Neural cell (in vitro differentiated cells): Measurements from ENCODE around the gene TNNT3. TPM values are rescaled to one million over a fixed set of nuclear protein-coding genes. Genes with fewer than 3 reads are reported as not detected.

ENCODE experiments used
- H2AFZ ChIP-seq: fragments of 200-600, 300-800 bp; sonication (generic), shearing (Covaris generic); 2 replicates; pipeline ENCODE4 v1.6.0; 2014; ENCODE audit warnings: low read depth, mild to moderate bottlenecking, antibody characterized with exemption, low read length, moderate library complexity
- H3F3A ChIP-seq: fragments of 200-600 bp; shearing (Covaris generic); 2 replicates; pipeline ENCODE4 v1.6.1; 2016; ENCODE audit warnings: mild to moderate bottlenecking, moderate library complexity, mixed read lengths, antibody characterized with exemption, low read length; ENCODE audit not compliant: insufficient read depth, poor library complexity, severe bottlenecking
- H3K27ac ChIP-seq: fragments of 200-600, 300-800 bp; sonication (generic), shearing (Covaris generic); 2 replicates; pipeline ENCODE4 v1.5.1; 2014; ENCODE audit warnings: mild to moderate bottlenecking, low read length, moderate library complexity
- H3K27me3 ChIP-seq: fragments of 300-800, 200-600 bp; sonication (generic), shearing (Covaris generic); 2 replicates; pipeline ENCODE4 v1.6.0; 2014; ENCODE audit warnings: mild to moderate bottlenecking, low read depth, low read length, moderate library complexity; ENCODE audit not compliant: insufficient read depth
- H3K36me3 ChIP-seq: fragments of 300-800, 200-600 bp; sonication (generic), shearing (Covaris generic); 2 replicates; pipeline ENCODE4 v1.5.1; 2014; ENCODE audit warnings: mild to moderate bottlenecking, antibody characterized with exemption, low read length, moderate library complexity; ENCODE audit not compliant: insufficient read depth
- H3K4me2 ChIP-seq: fragments of 300-800, 200-600 bp; sonication (generic), shearing (Covaris generic); 2 replicates; pipeline ENCODE4 v1.6.0; 2014; ENCODE audit warnings: mild to moderate bottlenecking, low read length
- H3K4me3 ChIP-seq: fragments of 300-800, 200-600 bp; sonication (generic), shearing (Covaris generic); 2 replicates; pipeline ENCODE4 v1.5.1; 2014; ENCODE audit warnings: mild to moderate bottlenecking, low read length, moderate library complexity
- H3K79me2 ChIP-seq: fragments of 200-600 bp; shearing (Covaris generic); replicated peaks from 2 replicates; pipeline ENCODE4 v1.6.0; 2014; ENCODE audit warnings: mild to moderate bottlenecking, low read length, moderate library complexity; ENCODE audit not compliant: insufficient read depth
- H3K9ac ChIP-seq: fragments of 300-800, 200-600 bp; sonication (generic), shearing (Covaris generic); 2 replicates; pipeline ENCODE4 v1.6.1; 2016; ENCODE audit warnings: mild to moderate bottlenecking, low read length, mixed read lengths
- H3K9me2 ChIP-seq: fragments of 200-600 bp; shearing (Covaris generic); 2 replicates; pipeline ENCODE4 v1.6.1; 2016; ENCODE audit warnings: mild to moderate bottlenecking, low read length, mixed read lengths; ENCODE audit not compliant: insufficient read depth
- H3K9me3 ChIP-seq: fragments of 200-600, 300-800 bp; sonication (generic), shearing (Covaris generic); 2 replicates; pipeline ENCODE4 v1.6.1; 2016; ENCODE audit warnings: mild to moderate bottlenecking, mixed run types, low read length, moderate library complexity, mixed read lengths
- H4K20me1 ChIP-seq: fragments of 200-600 bp; shearing (Covaris generic); 2 replicates; pipeline ENCODE4 v1.6.1; 2016; ENCODE audit warnings: mild to moderate bottlenecking, mixed run types; ENCODE audit not compliant: insufficient read depth
- CTCF ChIP-seq: fragments of 450-650 bp; IDR thresholded peaks from 2 replicates; pipeline ENCODE4 v1.5.1; 2014; ENCODE audit warnings: antibody characterized with exemption, mild to moderate bottlenecking, moderate library complexity; ENCODE audit not compliant: poor library complexity, severe bottlenecking
- EP300 ChIP-seq: fragments of 450-650 bp; conservative IDR thresholded peaks from 2 replicates; pipeline ENCODE4 v1.6.1; 2014; ENCODE audit warnings: antibody characterized with exemption, mild to moderate bottlenecking, moderate library complexity; ENCODE audit not compliant: poor library complexity, severe bottlenecking
- EZH2 ChIP-seq: fragments of 200-600, 300-800 bp; shearing (Covaris generic), sonication (generic); IDR thresholded peaks from 2 replicates; pipeline ENCODE4 v1.6.1; 2014; ENCODE audit warnings: antibody characterized with exemption, low read length, borderline replicate concordance, mild to moderate bottlenecking; ENCODE audit not compliant: insufficient read depth, poor library complexity, severe bottlenecking
- MXI1 ChIP-seq: fragments of 450-650 bp; conservative IDR thresholded peaks from 2 replicates; pipeline ENCODE4 v1.6.1; 2014; ENCODE audit warnings: antibody characterized with exemption, mild to moderate bottlenecking; ENCODE audit not compliant: poor library complexity, severe bottlenecking
- POLR2AphosphoS5 ChIP-seq: IDR thresholded peaks from 2 replicates; pipeline ENCODE4 v1.6.1; 2012
- RAD21 ChIP-seq: fragments of 450-650 bp; conservative IDR thresholded peaks from 2 replicates; pipeline ENCODE4 v1.6.1; 2014; ENCODE audit warnings: antibody characterized with exemption, mild to moderate bottlenecking, moderate library complexity
- REST ChIP-seq: IDR thresholded peaks from 2 replicates; pipeline ENCODE4 v1.6.1; 2012; ENCODE audit warnings: borderline replicate concordance
- SMC3 ChIP-seq: fragments of 450-650 bp; conservative IDR thresholded peaks from 2 replicates; pipeline ENCODE4 v1.6.1; 2014; ENCODE audit warnings: antibody characterized with exemption, mild to moderate bottlenecking, moderate library complexity; ENCODE audit not compliant: poor library complexity
- TAF1 ChIP-seq: IDR thresholded peaks from 2 replicates; pipeline ENCODE4 v1.6.1; 2012; ENCODE audit warnings: low read depth
- polyA plus RNA-seq: library from polyadenylated mRNA; depleted of rRNA; stranded (reverse); fragments of >200 nt; gene quantifications from 2 replicates; pipeline ENCODE4 v1.2.3, GENCODE V29; 2014

Gene TNNT3
- polyA plus RNA-seq, 1 donor from 2014 or later, result not detected

- H3F3A ChIP-seq, result no peaks in the 10 kb centered on the region
- TF ChIP-seq POLR2AphosphoS5 (no peak), MXI1 (no peak), EZH2 (no peak), SMC3 (no peak), EP300 (no peak)
- no peak overlapping the region for H2AFZ ChIP-seq
- no peaks in the 10 kb centered on the region for H3K36me3 ChIP-seq
- no peaks in the 10 kb centered on the region for H3K79me2 ChIP-seq
- H3K27ac ChIP-seq, result no peak overlapping the region
- H3K9me2 ChIP-seq, result no peaks in the 10 kb centered on the region
- H4K20me1 ChIP-seq, result no peaks in the 10 kb centered on the region
- no peak overlapping the region for H3K4me3 ChIP-seq
- H3K27me3 ChIP-seq, result no peaks in the 10 kb centered on the region
- H3K9me3 ChIP-seq, result no peaks in the 10 kb centered on the region
- H3K9ac ChIP-seq, result no peak overlapping the region
- no peak overlapping the region for H3K4me2 ChIP-seq
These were observed 30.7 kb upstream of the TNNT3 start for GRCh38 chr11:1888811-1889210.

GRCh38 chr11:1889224-1889930 is 30.1 kb upstream of the TNNT3 start:
- no peak overlapping the region for H3K27ac ChIP-seq
- no peak overlapping the region for H3K4me2 ChIP-seq
- no peak for TF ChIP-seq TAF1
- TF ChIP-seq EP300, result no peak
- no peak for TF ChIP-seq POLR2AphosphoS5
- no peak for TF ChIP-seq RAD21
- TF ChIP-seq SMC3, result no peak
- TF ChIP-seq REST, result no peak
- TF ChIP-seq EZH2, result no peak
- no peak for TF ChIP-seq CTCF
- no peak for TF ChIP-seq MXI1
- no peak overlapping the region for H3K4me3 ChIP-seq
- H4K20me1 ChIP-seq, result no peaks in the 10 kb centered on the region
- H3K36me3 ChIP-seq, result no peaks in the 10 kb centered on the region
- no peaks in the 10 kb centered on the region for H3F3A ChIP-seq
- H3K27me3 ChIP-seq, result no peaks in the 10 kb centered on the region
- no peaks in the 10 kb centered on the region for H3K9me3 ChIP-seq
- H3K79me2 ChIP-seq, result no peaks in the 10 kb centered on the region
- no peak overlapping the region for H2AFZ ChIP-seq
- no peak overlapping the region for H3K9ac ChIP-seq
- no peaks in the 10 kb centered on the region for H3K9me2 ChIP-seq
